ENCODE measurements around the gene ZRANB3. TPM values are rescaled to one million over a fixed set of nuclear protein-coding genes. Genes with fewer than 3 reads are reported as not detected.
"Not testable (repeated sequence)": the region's sequence is repeated elsewhere in the genome, so short reads cannot be mapped to it uniquely, and the experiment has no call there.

The ZRANB3 gene
- total RNA-seq, 3 donors from 2014 or later = 3.2 to 6.1 (median 5.6) TPM

DNA sequence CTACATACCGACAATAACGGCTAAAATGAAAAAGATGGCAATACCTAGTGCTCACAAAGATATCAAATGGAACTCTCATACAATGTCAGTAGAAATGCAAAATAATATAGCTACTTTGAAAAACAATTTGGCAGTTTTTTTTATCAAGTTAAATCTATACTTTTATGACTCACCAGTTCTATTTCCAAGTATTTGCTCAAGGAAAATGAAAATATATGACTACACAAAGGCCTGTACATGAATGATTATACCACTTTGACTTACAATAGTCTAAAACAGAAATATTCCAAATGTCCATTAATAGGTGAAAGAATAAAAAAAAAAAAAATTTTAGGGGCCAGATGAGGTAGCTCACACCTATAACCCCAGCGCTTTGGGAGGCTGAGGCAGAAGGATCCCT is 219.8 kb downstream of the ZRANB3 start:
- Histone ChIP-seq H3K4me3 (no peak overlapping the region), H3K4me1 (no peaks in the 10 kb centered on the region), H3K27ac (no peak overlapping the region), H3K36me3 (no peaks in the 10 kb centered on the region), H3K27me3 (no peaks in the 10 kb centered on the region), H3K9me3 (no peaks in the 10 kb centered on the region)
- intact Hi-C loops (cut with DNase I; ENCODE audit: low total_unique reads) = no loop called here
- TF ChIP-seq POLR2AphosphoS5 (IDR thresholded peaks at IDR 0.05) = no peak
- TF ChIP-seq, protein P1, sequence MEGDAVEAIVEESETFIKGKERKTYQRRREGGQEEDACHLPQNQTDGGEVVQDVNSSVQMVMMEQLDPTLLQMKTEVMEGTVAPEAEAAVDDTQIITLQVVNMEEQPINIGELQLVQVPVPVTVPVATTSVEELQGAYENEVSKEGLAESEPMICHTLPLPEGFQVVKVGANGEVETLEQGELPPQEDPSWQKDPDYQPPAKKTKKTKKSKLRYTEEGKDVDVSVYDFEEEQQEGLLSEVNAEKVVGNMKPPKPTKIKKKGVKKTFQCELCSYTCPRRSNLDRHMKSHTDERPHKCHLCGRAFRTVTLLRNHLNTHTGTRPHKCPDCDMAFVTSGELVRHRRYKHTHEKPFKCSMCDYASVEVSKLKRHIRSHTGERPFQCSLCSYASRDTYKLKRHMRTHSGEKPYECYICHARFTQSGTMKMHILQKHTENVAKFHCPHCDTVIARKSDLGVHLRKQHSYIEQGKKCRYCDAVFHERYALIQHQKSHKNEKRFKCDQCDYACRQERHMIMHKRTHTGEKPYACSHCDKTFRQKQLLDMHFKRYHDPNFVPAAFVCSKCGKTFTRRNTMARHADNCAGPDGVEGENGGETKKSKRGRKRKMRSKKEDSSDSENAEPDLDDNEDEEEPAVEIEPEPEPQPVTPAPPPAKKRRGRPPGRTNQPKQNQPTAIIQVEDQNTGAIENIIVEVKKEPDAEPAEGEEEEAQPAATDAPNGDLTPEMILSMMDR (IDR thresholded peaks at IDR 0.05) = no peak
- no peak for TF ChIP-seq POLR2A (IDR thresholded peaks at IDR 0.05)
- DNase-seq (ENCODE audit: low spot score in 2 of 2) = no peak

DNA sequence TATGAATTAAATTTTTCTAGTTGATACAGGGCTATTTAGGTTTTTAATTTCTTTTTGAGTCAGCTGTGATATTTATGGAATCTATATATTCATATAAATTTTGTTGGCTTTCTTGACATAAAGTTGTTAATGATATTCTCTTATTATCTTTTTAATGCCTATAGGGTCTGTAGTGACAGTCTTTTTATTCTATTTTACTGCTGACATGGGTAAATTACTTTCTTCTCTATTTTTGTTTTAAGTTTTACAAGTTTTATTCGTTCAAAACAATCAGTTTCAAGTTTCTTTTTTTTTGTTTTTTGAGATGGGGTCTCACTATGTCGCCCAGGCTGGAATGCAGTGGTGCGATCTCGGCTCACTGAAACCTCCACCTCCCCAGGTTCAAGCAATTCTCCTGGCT is 226.3 kb downstream of the ZRANB3 start:
- no peak for TF ChIP-seq POLR2AphosphoS5 (IDR thresholded peaks at IDR 0.05)
- no peak for TF ChIP-seq POLR2A (IDR thresholded peaks at IDR 0.05)
- TF ChIP-seq, protein P1 (IDR thresholded peaks at IDR 0.05) = no peak
- Histone ChIP-seq H3K27ac (no peak overlapping the region), H3K4me1 (no peaks in the 10 kb centered on the region), H3K36me3 (no peaks in the 10 kb centered on the region), H3K9me3 (peaks cover 0 to 11% of the 10 kb centered on the region in 2 donors), H3K4me3 (no peak overlapping the region), H3K27me3 (no peaks in the 10 kb centered on the region)
- DNase-seq (ENCODE audit: low spot score in 2 of 2) = no peak
- intact Hi-C loops (cut with DNase I; ENCODE audit: low total_unique reads) = no loop called here

DNA sequence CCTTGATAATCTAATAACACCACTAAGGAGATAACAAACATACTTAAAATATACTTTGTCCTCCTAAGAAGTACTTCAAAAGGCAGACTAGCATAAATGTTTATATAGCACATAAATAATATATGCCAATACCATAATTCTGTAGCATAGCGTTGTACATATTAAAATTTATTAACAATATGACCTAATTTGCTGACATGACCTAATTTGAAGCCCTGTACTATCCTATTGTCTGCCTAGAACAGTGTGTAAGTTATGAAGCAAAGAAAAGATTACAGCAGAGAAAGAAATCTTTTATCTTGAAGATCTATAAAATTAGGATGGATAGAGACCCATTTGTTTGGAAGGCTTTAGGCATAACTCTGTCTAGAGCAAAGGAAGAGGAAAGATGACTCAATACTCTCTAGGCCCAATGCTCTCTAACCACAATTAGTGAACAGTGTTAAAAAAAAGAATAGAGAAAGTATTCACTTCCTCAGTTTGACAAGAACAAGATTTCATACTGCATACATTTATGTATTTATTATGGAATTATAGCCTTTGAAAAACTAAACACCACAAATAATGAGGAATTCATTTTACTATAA is 231.3 kb downstream of the ZRANB3 start:
- Histone ChIP-seq H3K4me1 (no peaks in the 10 kb centered on the region), H3K4me3 (no peak overlapping the region), H3K9me3 (peaks cover 14 to 18% of the 10 kb centered on the region in 2 donors), H3K36me3 (no peaks in the 10 kb centered on the region), H3K27me3 (no peaks in the 10 kb centered on the region), H3K27ac (no peak overlapping the region)
- TF ChIP-seq POLR2A (IDR thresholded peaks at IDR 0.05) = no peak
- TF ChIP-seq, protein P1 (IDR thresholded peaks at IDR 0.05) = no peak
- no peak for TF ChIP-seq POLR2AphosphoS5 (IDR thresholded peaks at IDR 0.05)
- DNase-seq (ENCODE audit: low spot score in 2 of 2) = no peak
- intact Hi-C loops (cut with DNase I; ENCODE audit: low total_unique reads) = no loop called here

DNA sequence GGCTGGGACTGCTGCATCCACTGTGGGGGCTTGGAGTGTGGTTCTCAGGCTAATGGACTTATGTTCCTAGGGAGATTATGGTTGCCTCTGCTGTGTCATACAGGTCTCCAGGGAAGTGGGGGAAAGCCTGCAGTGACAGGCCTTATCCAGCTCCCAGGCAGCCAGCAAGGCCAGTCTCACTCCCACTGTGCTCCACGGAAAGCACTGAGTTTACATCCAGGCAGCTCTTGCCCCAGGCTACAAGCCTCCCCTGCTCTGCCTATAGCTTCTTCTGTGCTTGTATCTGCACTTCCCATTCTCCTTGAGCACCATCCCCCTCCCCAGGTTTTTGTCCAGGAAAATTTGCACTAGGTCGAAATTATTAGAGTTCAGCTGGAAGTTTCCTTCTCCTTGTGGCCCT is 231.9 kb downstream of the ZRANB3 start:
- Histone ChIP-seq H3K27me3 (no peaks in the 10 kb centered on the region), H3K27ac (no peak overlapping the region), H3K9me3 (peaks cover 14 to 18% of the 10 kb centered on the region in 2 donors), H3K4me3 (no peak overlapping the region), H3K36me3 (no peaks in the 10 kb centered on the region), H3K4me1 (no peaks in the 10 kb centered on the region)
- intact Hi-C loops (cut with DNase I; ENCODE audit: low total_unique reads) = no loop called here
- no peak for DNase-seq (ENCODE audit: low spot score in 2 of 2)
- no peak for TF ChIP-seq POLR2AphosphoS5 (IDR thresholded peaks at IDR 0.05)
- TF ChIP-seq, protein P1 (IDR thresholded peaks at IDR 0.05) = no peak
- no peak for TF ChIP-seq POLR2A (IDR thresholded peaks at IDR 0.05)

DNA sequence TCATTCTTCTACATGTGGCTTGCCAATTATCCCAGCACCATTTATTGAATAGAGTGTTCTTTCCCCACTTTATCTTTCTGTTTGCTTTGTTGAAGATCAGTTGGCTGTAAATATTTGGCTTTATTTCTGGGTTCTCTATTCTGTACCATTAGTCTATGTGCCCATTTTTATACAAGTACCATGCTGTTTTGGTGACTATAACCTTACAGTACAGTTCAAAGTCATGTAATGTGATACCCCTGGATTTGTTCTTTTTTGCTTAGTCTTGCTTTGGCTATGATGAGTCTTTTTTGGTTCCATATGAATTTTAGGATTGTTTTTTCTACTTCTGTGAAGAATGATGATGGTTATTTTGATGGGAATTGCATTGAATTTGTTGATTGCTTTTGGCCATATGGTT is 243.9 kb downstream of the ZRANB3 start:
- H3K4me1 ChIP-seq; DNase-seq (ENCODE audit: low spot score in 2 of 2); H3K4me3 ChIP-seq; H3K27ac ChIP-seq; H3K27me3 ChIP-seq; H3K36me3 ChIP-seq; intact Hi-C loops (cut with DNase I; ENCODE audit: low total_unique reads): not testable (repeated sequence)
- H3K9me3 ChIP-seq = peaks cover 7 to 28% of the 10 kb centered on the region in 2 donors

DNA sequence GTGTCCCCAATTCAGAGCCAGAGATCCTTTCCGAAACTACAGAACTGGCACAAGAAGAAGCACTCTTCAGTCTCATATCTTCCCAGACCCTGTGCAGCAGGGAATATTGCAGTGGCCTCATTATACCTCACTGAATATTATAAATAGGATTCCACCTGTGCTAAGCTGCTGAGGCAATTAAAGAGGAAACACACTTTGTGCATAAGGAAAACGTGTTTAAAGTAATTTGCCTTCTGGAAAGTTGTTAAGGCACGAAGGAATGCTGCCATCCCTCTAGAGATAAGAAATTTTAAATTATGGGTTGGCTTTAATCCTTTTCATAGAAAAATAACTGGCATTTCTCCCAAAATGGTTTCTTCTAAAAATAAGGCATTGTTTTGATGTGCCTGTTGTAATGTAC is 245.6 kb downstream of the ZRANB3 start:
- no peak for DNase-seq (ENCODE audit: low spot score in 2 of 2)
- Histone ChIP-seq H3K4me3 (no peak overlapping the region), H3K36me3 (no peaks in the 10 kb centered on the region), H3K9me3 (peaks cover 7 to 18% of the 10 kb centered on the region in 2 donors), H3K4me1 (no peaks in the 10 kb centered on the region), H3K27me3 (no peaks in the 10 kb centered on the region), H3K27ac (no peak overlapping the region)
- intact Hi-C loops (cut with DNase I; ENCODE audit: low total_unique reads) = no loop called here
- TF ChIP-seq POLR2AphosphoS5 (IDR thresholded peaks at IDR 0.05) (no peak), POLR2A (IDR thresholded peaks at IDR 0.05) (no peak)
- TF ChIP-seq, protein P1 (IDR thresholded peaks at IDR 0.05) = no peak
